H1 (cell line): ENCODE measurements around the gene ACP3. TPM values are rescaled to one million over a fixed set of nuclear protein-coding genes. Genes with fewer than 3 reads are reported as not detected.

Experiments used
- CTCF ChIA-PET: fragments of 300-600 bp; sonication (Branson Sonifier 250); formaldehyde crosslinking; loops from one replicate; lab custom pipeline; 2021; ENCODE audit not compliant: partially characterized antibody; lab: Charles Lee
- POLR2A ChIA-PET: fragments of 300-600 bp; sonication (Branson Sonifier 250); formaldehyde crosslinking; loops from one replicate; lab custom pipeline; 2021; ENCODE audit warnings: inconsistent platforms; ENCODE audit not compliant: partially characterized antibody; lab: Charles Lee
- DNase-seq, 2 experiments: peaks; one replicate each; pipeline versions ENCODE4 v3.0.0 to v3.0.0-alpha.2; 2010 to 2022; ENCODE audit warnings: low spot score in 2 of 2, low read depth in 1 of 2, mixed read lengths in 1 of 2
- FAIRE-seq: peaks from 2 replicates; lab custom pipeline; 2011; peaks lifted over from hg19 to GRCh38; lab: Jason Lieb, UNC
- H2AFZ ChIP-seq: 2 replicates; pipeline ENCODE4 v1.8.1; 2012; ENCODE audit warnings: low read length, inconsistent platforms
- H2AK5ac ChIP-seq: 2 replicates; pipeline ENCODE4 v1.6.1; 2013; ENCODE audit warnings: low read depth, low read length
- H2BK120ac ChIP-seq: replicated peaks from 2 replicates; pipeline ENCODE3; 2013; ENCODE audit warnings: low read depth, low read length, inconsistent platforms
- H2BK12ac ChIP-seq: 2 replicates; pipeline ENCODE4 v1.6.1; 2013; ENCODE audit warnings: low read depth, low read length
- H2BK15ac ChIP-seq: 2 replicates; pipeline ENCODE4 v1.6.1; 2013; ENCODE audit warnings: low read length
- H2BK20ac ChIP-seq: 2 replicates; pipeline ENCODE4 v1.6.1; 2013; ENCODE audit warnings: low read length
- H2BK5ac ChIP-seq: 2 replicates; pipeline ENCODE4 v1.6.1; 2013; ENCODE audit warnings: low read depth, low read length
- H3K14ac ChIP-seq: 2 replicates; pipeline ENCODE4 v1.6.1; 2013; ENCODE audit warnings: inconsistent platforms; ENCODE audit not compliant: insufficient read length
- H3K18ac ChIP-seq: 2 replicates; pipeline ENCODE4 v1.6.1; 2013; ENCODE audit warnings: low read length; ENCODE audit errors: extremely low read depth
- H3K23ac ChIP-seq: 2 replicates; pipeline ENCODE4 v1.6.1; 2013; ENCODE audit warnings: inconsistent platforms; ENCODE audit not compliant: insufficient read length
- H3K23me2 ChIP-seq: 2 replicates; pipeline ENCODE4 v1.6.1; 2013; ENCODE audit warnings: low read depth, low read length
- H3K27ac ChIP-seq: 2 replicates; pipeline ENCODE4 v1.6.1; 2011; ENCODE audit warnings: low read depth, low read length, inconsistent platforms
- H3K27me3 ChIP-seq, 4 experiments: replicated peaks in 1 of 4; 1 replicate in 1 of 4; 2 replicates in 3 of 4; pipeline versions ENCODE4 v1.6.1 to v1.8.1; 2011 to 2013; ENCODE audit warnings: low read length in 3 of 4, mild to moderate bottlenecking in 3 of 4, inconsistent platforms in 2 of 4, mixed read lengths in 2 of 4, moderate library complexity in 1 of 4; ENCODE audit not compliant: control insufficient read depth in 3 of 4, insufficient read depth in 3 of 4; ENCODE audit errors: extremely low read depth in 1 of 4
- H3K36me3 ChIP-seq, 4 experiments: 2 replicates each; pipeline versions ENCODE4 v1.6.1 to v1.8.1; 2011 to 2013; ENCODE audit warnings: mild to moderate bottlenecking in 4 of 4, low read length in 3 of 4, moderate library complexity in 2 of 4, control low read depth in 1 of 4, inconsistent platforms in 1 of 4; ENCODE audit not compliant: insufficient read depth in 4 of 4, control insufficient read depth in 2 of 4
- H3K4ac ChIP-seq: replicated peaks from 2 replicates; pipeline ENCODE3; 2013; ENCODE audit warnings: low read length, low read depth, mixed read lengths, inconsistent platforms; ENCODE audit not compliant: insufficient read length
- H3K4me1 ChIP-seq, 4 experiments: replicated peaks in 1 of 4; 1 replicate in 1 of 4; 2 replicates in 3 of 4; pipeline versions ENCODE4 v1.6.1 to v1.8.1; 2011 to 2013; ENCODE audit warnings: low read length in 3 of 4, inconsistent platforms in 2 of 4, mixed read lengths in 1 of 4; ENCODE audit not compliant: insufficient read depth in 4 of 4, control insufficient read depth in 3 of 4
- H3K4me2 ChIP-seq, 2 experiments: 2 replicates each; pipeline versions ENCODE4 v1.6.1 to v1.8.1; 2011 to 2013; ENCODE audit warnings: low read depth in 2 of 2, low read length in 2 of 2, control low read depth in 1 of 2, inconsistent platforms in 1 of 2, mild to moderate bottlenecking in 1 of 2; ENCODE audit not compliant: insufficient read depth in 1 of 2
- H3K4me3 ChIP-seq, 4 experiments: fragments of 200-600, 300-600 bp in 1 of 4; sonication (generic), shearing (Covaris generic), sonication (Bioruptor Twin) in 1 of 4; 2 replicates each; pipeline versions ENCODE4 v1.5.1 to v1.8.1; 2011 to 2016; ENCODE audit warnings: low read length in 4 of 4, low read depth in 3 of 4, control low read depth in 2 of 4, inconsistent platforms in 2 of 4, mild to moderate bottlenecking in 2 of 4, mixed read lengths in 1 of 4, moderate library complexity in 1 of 4; ENCODE audit not compliant: insufficient read depth in 2 of 4; ENCODE audit errors: extremely low read depth in 1 of 4
- H3K56ac ChIP-seq: replicated peaks from 2 replicates; pipeline ENCODE3; 2013; ENCODE audit warnings: low read depth, mild to moderate bottlenecking, mixed read lengths, low read length, inconsistent platforms; ENCODE audit not compliant: insufficient read length
- H3K79me1 ChIP-seq: 2 replicates; pipeline ENCODE4 v1.6.1; 2013; ENCODE audit warnings: low read depth, low read length, control low read depth
- H3K79me2 ChIP-seq, 2 experiments: 2 replicates each; pipeline versions ENCODE4 v1.6.1 to v1.8.1; 2012 to 2013; ENCODE audit warnings: low read length in 2 of 2, mild to moderate bottlenecking in 2 of 2, inconsistent platforms in 1 of 2; ENCODE audit not compliant: insufficient read depth in 2 of 2, control insufficient read depth in 1 of 2
- H3K9ac ChIP-seq, 4 experiments: replicated peaks in 1 of 4; 1 replicate in 1 of 4; 2 replicates in 3 of 4; pipeline versions ENCODE4 v1.6.1 to v1.8.1; 2011 to 2013; ENCODE audit warnings: low read depth in 3 of 4, low read length in 3 of 4, control low read depth in 2 of 4, mild to moderate bottlenecking in 2 of 4, moderate library complexity in 2 of 4, inconsistent platforms in 1 of 4; ENCODE audit errors: extremely low read depth in 1 of 4
- H3K9me3 ChIP-seq, 2 experiments: 2 replicates each; pipeline versions ENCODE4 v1.6.1 to v1.8.1; 2012 to 2013; ENCODE audit warnings: mild to moderate bottlenecking in 2 of 2, moderate library complexity in 2 of 2, control low read depth in 1 of 2, inconsistent platforms in 1 of 2, low read depth in 1 of 2, low read length in 1 of 2, mixed read lengths in 1 of 2; ENCODE audit not compliant: insufficient read depth in 2 of 2
- H4K20me1 ChIP-seq, 2 experiments: replicated peaks in 1 of 2; 2 replicates each; pipeline versions ENCODE3 to v1.8.1; 2011 to 2013; ENCODE audit warnings: inconsistent platforms in 2 of 2, low read length in 2 of 2, mild to moderate bottlenecking in 1 of 2; ENCODE audit not compliant: insufficient read depth in 2 of 2, control insufficient read depth in 1 of 2
- H4K5ac ChIP-seq: 2 replicates; pipeline ENCODE4 v1.6.1; 2013; ENCODE audit warnings: low read length, low read depth, mixed read lengths, inconsistent platforms; ENCODE audit not compliant: insufficient read length
- H4K8ac ChIP-seq: 2 replicates; pipeline ENCODE4 v1.8.0; 2013; ENCODE audit warnings: mild to moderate bottlenecking, moderate library complexity, low read length, inconsistent platforms; ENCODE audit not compliant: insufficient read depth; ENCODE audit errors: extremely low read depth
- H4K91ac ChIP-seq: replicated peaks from 2 replicates; pipeline ENCODE3; 2013; ENCODE audit warnings: low read length, mixed read lengths, inconsistent platforms; ENCODE audit not compliant: insufficient read length
- BRCA1 ChIP-seq: IDR thresholded peaks from 2 replicates; pipeline ENCODE4 v1.6.1; 2012; ENCODE audit warnings: low read depth, low read length, improper control_type of control experiment
- CBX8 ChIP-seq: fragments of 300-800, 300-1000 bp; sonication (generic); IDR thresholded peaks from 2 replicates; pipeline ENCODE4 v1.7.1; 2016; ENCODE audit warnings: low read depth, low read length, borderline replicate concordance
- CHD1 ChIP-seq: IDR thresholded peaks from 2 replicates; pipeline ENCODE4 v1.6.1; 2012; ENCODE audit warnings: low read depth, low read length, improper control_type of control experiment
- CHD2 ChIP-seq: IDR thresholded peaks from 2 replicates; pipeline ENCODE4 v1.6.1; 2012; ENCODE audit warnings: low read length, improper control_type of control experiment
- EP300 ChIP-seq, 2 experiments: IDR thresholded peaks; 1 replicate in 1 of 2; 2 replicates in 1 of 2; pipeline ENCODE4 v1.6.1; 2011 to 2012; ENCODE audit warnings: low read depth in 2 of 2, low read length in 2 of 2, mild to moderate bottlenecking in 2 of 2, borderline replicate concordance in 1 of 2, inconsistent platforms in 1 of 2, moderate library complexity in 1 of 2
- KDM1A ChIP-seq: fragments of 200-600, 300-600 bp; sonication (generic); IDR thresholded peaks from 2 replicates; pipeline ENCODE4 v1.7.1; 2016; ENCODE audit warnings: mild to moderate bottlenecking, low read length, borderline replicate concordance
- NRF1 ChIP-seq: IDR thresholded peaks from 2 replicates; pipeline ENCODE4 v1.6.1; 2011; ENCODE audit warnings: mild to moderate bottlenecking, low read depth, low read length, improper control_type of control experiment
- POLR2AphosphoS5 ChIP-seq: IDR thresholded peaks from 2 replicates; pipeline ENCODE4 v1.6.1; 2011; ENCODE audit warnings: low read depth, low read length
- SIX5 ChIP-seq: IDR thresholded peaks from 2 replicates; pipeline ENCODE4 v1.6.1; 2011; ENCODE audit warnings: mild to moderate bottlenecking, low read depth, low read length
- SP1 ChIP-seq: IDR thresholded peaks from 2 replicates; pipeline ENCODE4 v1.6.1; 2011; ENCODE audit warnings: low read depth, low read length
- SP2 ChIP-seq: IDR thresholded peaks from 2 replicates; pipeline ENCODE4 v1.6.1; 2012; ENCODE audit warnings: mild to moderate bottlenecking, low read length, inconsistent platforms
- TEAD4 ChIP-seq: IDR thresholded peaks from 2 replicates; pipeline ENCODE4 v1.6.1; 2012; ENCODE audit warnings: low read depth, low read length, inconsistent platforms, mixed read lengths
- YY1 ChIP-seq: IDR thresholded peaks from 2 replicates; pipeline ENCODE4 v1.6.1; 2011; ENCODE audit warnings: low read depth, mild to moderate bottlenecking, low read length
- WGBS, 2 experiments: shearing (Covaris generic) in 1 of 2; methylation state at CpG; one replicate each; pipeline versions ENCODE4 v1.1.6 to v1.1.7; 2013 to 2015; ENCODE audit warnings: low lambda C conversion rate in 2 of 2, mixed read lengths in 2 of 2, inconsistent platforms in 1 of 2, low coverage in 1 of 2, missing lambda C conversion rate in 1 of 2; ENCODE audit not compliant: insufficient replicate concordance in 2 of 2, insufficient coverage in 1 of 2, insufficient read length in 1 of 2; ENCODE audit errors: extremely low coverage in 1 of 2, missing lambda C conversion rate in 1 of 2; 5-methylcytosine and 5-hydroxymethylcytosine counted together
- polyA plus RNA-seq, 7 experiments: library from polyadenylated mRNA; depleted of rRNA in 3 of 7; stranded (reverse) in 5 of 7; unstranded in 2 of 7; fragments of >200 nt in 5 of 7; fragments of 200-250 nt in 2 of 7; gene quantifications; 1 replicate in 5 of 7; 2 replicates in 1 of 7; 4 replicates in 1 of 7; pipeline versions ENCODE4 v1.2.1 to v1.2.3, GENCODE V29; 2011 to 2013; ENCODE audit warnings: missing spikeins in 2 of 7, mixed read lengths in 2 of 7
- total RNA-seq: library from RNA; stranded (reverse); fragmentation: NEBNext Ultra II Directional; extraction: Animal tissue kit (Norgen Biotek cat#: 25700); gene quantifications from 2 replicates; pipeline ENCODE4 v1.2.1, GENCODE V29; 2021

Gene ACP3
- total and polyA plus RNA-seq, 2 of the 8 experiments (the other 6 are each of a cell fraction or from before 2014, with no cell fraction given): 1.2 to 1.4 TPM

- WGBS, 2 experiments: 81% methylated on average over 9 of the region's 9 CpGs; no CpG with 5 or more reads in 1 of the 2 experiments
- Histone ChIP-seq H4K8ac (no peak overlapping the region), H4K20me1 (no peaks in the 10 kb centered on the region), H3K27me3 (no peaks in the 10 kb centered on the region), H3K4me2 (no peak overlapping the region), H3K4me1 (peaks cover 0 to 14% (median 8%) of the 10 kb centered on the region in 4 experiments; a peak in 3 of 7 replicates), H3K36me3 (no peaks in the 10 kb centered on the region), H3K23ac (no peak overlapping the region), H3K18ac (no peak overlapping the region), H3K79me1 (no peaks in the 10 kb centered on the region), H2AK5ac (no peak overlapping the region), H3K23me2 (no peaks in the 10 kb centered on the region), H2AFZ (no peak overlapping the region), H2BK12ac (no peak overlapping the region), H3K9ac (no peak overlapping the region), H3K14ac (no peak overlapping the region), H2BK120ac (no peak overlapping the region), H3K9me3 (no peaks in the 10 kb centered on the region), H3K4ac (no peak overlapping the region), H2BK20ac (no peak overlapping the region), H4K5ac (no peak overlapping the region), H3K27ac (no peak overlapping the region), H3K79me2 (no peaks in the 10 kb centered on the region), H3K56ac (no peak overlapping the region), H4K91ac (no peak overlapping the region), H3K4me3 (no peak overlapping the region), H2BK15ac (no peak overlapping the region), H2BK5ac (no peak overlapping the region)
- FAIRE-seq: no peak
- ChIA-PET POLR2A (interaction anchor here (0.6 to 6.4 kb wide), 3 partner anchors 26 to 42 kb away, joined by 3 to 32 read pairs (median 7); no protein-coding TSS in a partner anchor), CTCF (interaction anchor here (1.5 to 20.7 kb wide), 4 partner anchors 11 to 46 kb away, joined by 4 to 486 read pairs (median 26); no protein-coding TSS in a partner anchor)
- no peak for DNase-seq
- TF ChIP-seq CHD2: no peak
- TF ChIP-seq BRCA1: no peak
- TF ChIP-seq EP300 (IDR thresholded peaks at IDR 0.05; ENCODE audit: borderline replicate concordance in 1 of 2, low read depth in 2 of 2, low read length in 2 of 2): no peak
- no peak for TF ChIP-seq SP1
- TF ChIP-seq SP2: no peak
- no peak for TF ChIP-seq NRF1
- no peak for TF ChIP-seq TEAD4
- no peak for TF ChIP-seq CBX8
- TF ChIP-seq SIX5: no peak
- no peak for TF ChIP-seq CHD1
- TF ChIP-seq KDM1A: no peak
- TF ChIP-seq YY1: no peak
- TF ChIP-seq POLR2AphosphoS5: no peak
Measured at GRCh38 chr3:132354916-132355702, 37.9 kb downstream of the ACP3 start.
